Activated naive CD4-positive, alpha-beta T cell treated with anti-CD3 and anti-CD28 coated beads, Interleukin-2, amount 50 U/mL, for 72 hours (primary cell): Measurements from ENCODE around the gene OR2AG2. TPM values are rescaled to one million over a fixed set of nuclear protein-coding genes. Genes with fewer than 3 reads are reported as not detected.

Experiments used
- ATAC-seq, 2 donors: fragments of 150-1000 bp; cut with Tn5 transposase; 2 replicates each; pipeline ENCODE4 v1.10.0; 2021; ENCODE audit warnings: mild to moderate bottlenecking in 2 of 2, moderate library complexity in 2 of 2
- DNase-seq, 2 donors: peaks; one replicate each; pipeline ENCODE4 v3.0.0; 2021 to 2022; ENCODE audit warnings: low spot score in 2 of 2
- H3K27ac Mint-ChIP-seq, 2 donors: one replicate each; pipeline ENCODE4 v1.8.0; 2022; ENCODE audit warnings: mild to moderate bottlenecking in 2 of 2, mixed read lengths in 2 of 2
- H3K36me3 Mint-ChIP-seq, 2 donors: one replicate each; pipeline ENCODE4 v1.8.0; 2022; ENCODE audit warnings: mixed read lengths in 2 of 2
- H3K9me3 Mint-ChIP-seq, 2 donors: one replicate each; pipeline ENCODE4 v1.8.0; 2022; ENCODE audit warnings: mixed read lengths in 2 of 2
- total RNA-seq, 2 donors: library from RNA; stranded (reverse); gene quantifications; one replicate each; pipeline ENCODE4 v1.2.3, GENCODE V29; 2022

The OR2AG2 gene
- total RNA-seq, 2 donors from 2014 or later = not detected

DNA sequence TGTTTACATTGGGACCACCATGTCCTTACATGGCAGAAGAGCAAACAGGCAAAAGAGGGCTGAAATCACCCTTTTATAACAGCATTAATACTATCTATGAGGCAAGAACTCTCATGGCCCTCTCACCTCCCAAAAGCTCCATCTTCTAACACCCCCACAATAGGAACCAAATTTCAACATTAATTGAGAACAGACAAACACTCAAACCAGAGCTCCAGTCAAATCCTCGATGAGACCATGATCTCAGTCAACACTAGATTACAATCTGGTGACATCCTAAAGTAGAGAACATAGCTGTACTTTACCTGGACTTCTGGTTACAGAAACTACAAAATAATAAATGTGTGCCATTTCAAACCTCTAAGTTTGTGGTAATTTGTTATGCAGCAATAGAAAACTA, 25.1 kb downstream of the OR2AG2 start:
- ATAC-seq (peak; percentile 19 to 38), DNase-seq (no peak)
- H3K27ac Mint-ChIP-seq = no peak overlapping the region
- H3K36me3 Mint-ChIP-seq = peaks cover 0 to 5% of the 10 kb centered on the region in 2 donors
- peaks cover 0 to 5% of the 10 kb centered on the region in 2 donors for H3K9me3 Mint-ChIP-seq

DNA sequence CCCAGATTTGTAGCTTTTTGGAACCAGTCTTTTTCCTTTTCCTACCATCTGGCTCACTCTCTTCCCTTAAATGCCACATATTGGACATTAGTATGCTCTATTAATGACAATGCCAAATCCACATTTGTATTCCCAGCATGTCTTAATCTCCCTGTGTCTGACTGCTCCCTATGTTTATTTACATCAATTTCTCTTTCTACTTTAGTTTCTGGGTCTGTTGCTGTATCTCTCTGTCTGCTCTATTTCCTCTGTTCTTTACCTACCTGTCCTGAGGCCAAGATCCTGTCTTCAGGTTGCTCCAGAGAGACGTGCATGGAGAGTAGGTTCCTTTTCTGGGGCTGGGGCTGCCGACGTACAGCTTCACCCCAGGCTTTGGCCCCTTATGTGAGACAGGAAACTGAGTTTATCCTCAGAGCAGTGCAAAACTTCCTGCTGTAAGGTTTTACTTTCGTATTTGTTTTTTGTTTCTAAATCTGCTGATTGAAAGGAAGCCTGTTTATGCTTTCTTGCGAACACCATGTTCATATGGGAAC, 25.6 kb downstream of the OR2AG2 start:
- H3K27ac Mint-ChIP-seq = no peak overlapping the region
- ATAC-seq (peak; percentile 66 to 76), DNase-seq (peak in 1 of 2 donors; percentile 22)
- H3K9me3 Mint-ChIP-seq = peaks cover 0 to 5% of the 10 kb centered on the region in 2 donors
- peaks cover 0 to 5% of the 10 kb centered on the region in 2 donors for H3K36me3 Mint-ChIP-seq

DNA sequence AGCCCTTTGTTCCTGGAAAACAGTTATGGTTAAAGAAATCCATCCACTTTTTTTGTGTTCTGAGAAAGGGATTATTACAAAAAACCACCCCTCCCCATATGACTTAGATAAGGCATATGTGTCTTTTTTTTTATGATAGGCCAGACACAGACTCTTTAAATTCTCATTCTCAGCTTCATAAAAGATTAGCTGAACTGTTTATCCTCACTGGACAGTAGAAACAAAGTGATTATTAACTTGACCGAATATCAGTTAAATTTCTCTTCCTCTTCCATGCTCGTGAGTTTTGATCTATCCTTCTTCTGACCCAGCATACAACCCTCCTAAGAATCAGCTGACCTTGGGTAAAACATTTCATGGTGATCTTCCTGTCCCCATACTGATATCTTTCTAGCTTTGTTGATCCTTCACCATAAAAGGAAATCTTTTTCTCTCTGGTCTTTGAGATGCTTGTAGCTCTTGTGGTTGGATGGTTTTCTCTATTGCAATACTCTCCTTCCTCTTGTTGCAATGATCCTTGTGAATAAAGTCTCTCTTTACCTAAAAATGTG, 26.2 kb downstream of the OR2AG2 start:
- H3K9me3 Mint-ChIP-seq = peaks cover 0 to 4% of the 10 kb centered on the region in 2 donors
- DNase-seq (no peak), ATAC-seq (peak; percentile 37 to 42)
- H3K36me3 Mint-ChIP-seq = peaks cover 0 to 6% of the 10 kb centered on the region in 2 donors
- no peak overlapping the region for H3K27ac Mint-ChIP-seq

DNA sequence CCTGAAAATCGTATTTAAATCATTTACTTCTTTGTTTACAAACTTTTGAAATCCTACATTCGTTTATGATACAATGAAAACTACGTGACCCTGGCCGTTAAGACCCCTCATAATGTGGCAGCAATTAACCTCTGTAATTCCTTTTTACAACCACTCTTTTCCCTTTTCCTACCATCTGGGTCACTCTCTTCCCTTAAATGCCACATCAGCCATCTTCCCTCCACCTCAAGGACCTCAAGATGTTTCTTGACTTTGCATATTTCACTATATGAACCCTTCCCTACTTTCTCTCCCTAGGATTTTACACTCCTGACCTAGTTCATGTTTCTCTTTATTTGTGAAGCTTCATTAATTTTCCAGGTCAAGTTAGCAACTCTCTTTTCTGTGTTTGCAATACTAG, 26.8 kb downstream of the OR2AG2 start:
- ATAC-seq = no peak
- H3K36me3 Mint-ChIP-seq = peaks cover 0 to 6% of the 10 kb centered on the region in 2 donors

DNA sequence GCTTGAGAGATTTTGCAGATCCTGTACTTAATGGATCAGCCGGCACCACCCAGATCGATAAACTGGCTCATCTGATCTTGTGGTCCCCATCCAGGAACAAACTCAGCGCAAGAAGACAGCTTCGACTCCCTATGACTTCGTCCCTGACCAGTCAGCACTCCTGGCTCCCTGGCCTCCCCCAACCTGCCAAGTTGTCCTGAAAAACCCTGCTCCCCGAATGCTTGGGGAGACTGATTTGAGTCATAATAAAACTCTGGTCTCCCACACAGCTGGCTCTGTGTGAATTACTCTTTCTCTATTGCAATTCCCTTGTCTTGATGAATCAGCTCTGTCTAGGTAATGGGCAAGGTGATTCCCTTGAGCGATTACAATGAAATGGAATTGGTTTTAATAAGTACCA, 29.5 kb downstream of the OR2AG2 start:
- peak; percentile 36 to 64 for ATAC-seq
- peak; percentile 22 to 68 for DNase-seq
- Mint-ChIP-seq H3K36me3 (peaks cover 0 to 12% of the 10 kb centered on the region in 2 donors), H3K9me3 (peaks cover 0 to 4% of the 10 kb centered on the region in 2 donors), H3K27ac (peak overlapping the region in 1 of 2 donors; percentile 15)

More for the DNA sequence above, 26.8 kb downstream of the OR2AG2 start:
- Mint-ChIP-seq H3K27ac (no peak overlapping the region), H3K9me3 (peaks cover 0 to 4% of the 10 kb centered on the region in 2 donors)
- no peak for DNase-seq

DNA sequence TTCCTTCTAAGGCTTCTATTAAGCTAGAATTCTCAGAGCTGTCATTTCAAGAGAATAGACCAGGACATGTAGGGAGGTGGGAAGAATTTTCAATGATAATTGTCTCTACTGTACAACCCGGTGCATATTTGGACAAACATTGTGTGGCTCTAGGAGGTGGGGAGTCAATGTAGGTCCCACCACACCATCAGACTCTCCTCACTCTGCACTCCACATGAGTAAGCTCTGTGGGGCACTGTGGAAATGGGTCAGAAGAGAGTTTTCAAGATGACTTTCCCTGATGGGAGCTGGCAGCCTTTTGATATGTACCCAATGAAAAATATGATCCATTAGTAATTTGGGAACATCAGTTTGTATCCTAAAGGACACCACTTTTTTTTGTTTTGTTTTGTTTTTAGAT, 33.2 kb downstream of the OR2AG2 start:
- peaks cover 4 to 33% of the 10 kb centered on the region in 2 donors for H3K36me3 Mint-ChIP-seq
- no peak for ATAC-seq

DNA sequence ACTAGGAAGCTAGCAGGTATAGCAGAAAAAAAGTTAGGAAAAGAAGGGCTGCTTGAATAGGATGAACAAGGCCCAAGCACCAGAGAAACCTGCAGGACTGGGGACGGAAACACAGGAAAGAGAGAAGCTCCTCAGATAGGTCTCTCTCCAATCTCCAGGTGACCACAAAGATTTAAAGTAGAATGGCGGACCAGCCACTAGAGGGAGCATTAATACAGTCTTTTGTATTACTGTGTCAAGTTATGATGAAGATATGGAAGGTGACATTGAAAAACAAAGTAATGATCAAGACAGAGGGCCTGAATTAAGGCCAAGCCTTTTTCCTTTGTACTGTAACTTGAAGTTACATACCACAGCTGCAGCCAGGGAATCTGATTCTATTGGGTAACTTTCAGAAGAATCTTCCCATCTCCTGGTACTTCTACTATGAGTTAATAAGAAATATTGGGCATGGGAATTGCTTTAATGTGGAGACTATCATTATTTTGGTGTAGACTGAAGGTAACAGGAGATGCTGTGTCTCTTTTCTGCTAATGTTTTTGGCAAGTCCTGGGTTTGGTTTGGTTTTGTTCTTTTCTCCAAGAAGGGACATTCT, 33.8 kb downstream of the OR2AG2 start:
- Mint-ChIP-seq H3K27ac (peak overlapping the region in 1 of 2 donors; percentile 78), H3K36me3 (peaks cover 4 to 39% of the 10 kb centered on the region in 2 donors), H3K9me3 (peaks cover 3 to 4% of the 10 kb centered on the region in 2 donors)
- DNase-seq = peak in 1 of 2 donors; percentile 67
- peak; percentile 25 to 66 for ATAC-seq

More for the DNA sequence above, 33.2 kb downstream of the OR2AG2 start:
- DNase-seq = no peak
- Mint-ChIP-seq H3K9me3 (peaks cover 3 to 4% of the 10 kb centered on the region in 2 donors), H3K27ac (no peak overlapping the region)

DNA sequence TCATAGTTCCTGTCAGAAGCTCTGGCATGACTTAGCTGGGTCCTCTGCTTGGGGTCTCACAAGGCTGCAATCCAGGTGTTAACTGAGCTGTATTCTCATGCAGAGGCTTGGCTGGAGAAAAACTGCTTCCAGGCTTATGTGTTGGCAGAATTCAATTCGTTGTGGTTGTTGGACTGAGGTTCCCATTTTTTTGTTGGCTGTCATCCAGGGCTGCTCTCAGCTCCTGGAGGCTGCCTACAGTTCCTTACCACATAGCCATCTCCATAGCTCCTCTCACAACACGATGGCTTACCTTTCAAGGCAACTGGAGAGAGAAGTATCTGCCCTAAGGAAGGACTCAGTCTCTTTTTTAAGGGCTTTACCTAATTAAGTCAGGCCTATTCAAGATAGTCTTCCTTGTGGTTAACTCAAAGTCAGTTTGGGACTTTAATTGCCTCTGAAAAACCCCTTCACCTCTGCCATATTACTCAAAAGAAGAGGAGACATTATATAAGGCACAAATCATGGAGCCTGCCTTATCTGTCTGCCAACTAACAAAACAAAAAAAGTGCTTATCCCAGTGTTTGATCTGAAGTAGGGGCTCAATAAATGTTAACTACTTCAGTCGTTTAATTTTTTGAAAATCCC, 35.2 kb downstream of the OR2AG2 start:
- peak; percentile 42 to 63 for ATAC-seq
- H3K36me3 Mint-ChIP-seq = peaks cover 4 to 49% of the 10 kb centered on the region in 2 donors

DNA sequence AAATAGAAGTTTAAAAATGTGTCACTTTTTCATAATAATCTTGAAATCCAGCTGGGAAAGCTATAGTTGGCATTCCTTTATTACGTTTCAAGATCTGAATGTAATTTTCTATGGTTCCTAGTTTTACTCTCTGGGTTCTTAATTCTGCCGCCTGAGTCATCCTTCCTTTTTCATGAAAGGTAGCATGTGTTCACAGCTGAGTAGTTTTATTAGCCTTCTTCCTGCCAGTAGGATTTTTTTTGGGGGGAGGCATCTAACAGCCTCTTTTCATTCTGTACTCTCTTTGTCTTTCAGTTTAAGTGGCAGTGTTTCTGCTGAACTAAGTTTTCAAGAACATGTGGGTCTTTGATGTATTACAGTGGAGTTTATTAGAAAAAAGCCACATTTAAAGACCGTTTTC, 36.5 kb downstream of the OR2AG2 start:
- Mint-ChIP-seq H3K36me3 (peaks cover 4 to 49% of the 10 kb centered on the region in 2 donors), H3K27ac (peak overlapping the region; percentile 78 to 86), H3K9me3 (peaks cover 0 to 3% of the 10 kb centered on the region in 2 donors)
- DNase-seq (no peak), ATAC-seq (peak; percentile 21 to 47)

More for the DNA sequence above, 35.2 kb downstream of the OR2AG2 start:
- Mint-ChIP-seq H3K27ac (peak overlapping the region in 1 of 2 donors; percentile 78), H3K9me3 (peaks cover 3 to 4% of the 10 kb centered on the region in 2 donors)
- DNase-seq = no peak

DNA sequence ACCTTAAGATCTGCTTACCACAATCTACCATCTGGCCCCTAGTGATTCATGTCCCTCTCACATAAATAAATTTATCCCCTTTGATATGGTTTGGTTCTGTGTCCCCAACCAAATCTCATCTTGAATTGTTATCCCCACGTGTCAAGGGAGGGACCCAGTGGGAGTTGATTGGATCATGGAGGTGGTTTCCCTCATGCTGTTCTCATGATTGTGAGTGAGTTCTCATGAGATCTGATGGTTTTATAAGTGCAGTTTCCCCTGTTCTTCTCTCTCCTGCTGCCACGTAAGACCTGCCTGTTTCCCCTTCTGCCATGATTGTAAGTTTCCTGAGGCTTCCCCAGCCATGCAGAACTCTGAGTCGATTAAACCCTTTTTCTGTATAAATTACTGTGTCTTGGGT, 37.2 kb downstream of the OR2AG2 start:
- Mint-ChIP-seq H3K9me3 (peaks cover 0 to 3% of the 10 kb centered on the region in 2 donors), H3K27ac (peak overlapping the region; percentile 78 to 83), H3K36me3 (peaks cover 4 to 45% of the 10 kb centered on the region in 2 donors)
- ATAC-seq (peak in 1 of 2 donors; percentile 63), DNase-seq (no peak)

DNA sequence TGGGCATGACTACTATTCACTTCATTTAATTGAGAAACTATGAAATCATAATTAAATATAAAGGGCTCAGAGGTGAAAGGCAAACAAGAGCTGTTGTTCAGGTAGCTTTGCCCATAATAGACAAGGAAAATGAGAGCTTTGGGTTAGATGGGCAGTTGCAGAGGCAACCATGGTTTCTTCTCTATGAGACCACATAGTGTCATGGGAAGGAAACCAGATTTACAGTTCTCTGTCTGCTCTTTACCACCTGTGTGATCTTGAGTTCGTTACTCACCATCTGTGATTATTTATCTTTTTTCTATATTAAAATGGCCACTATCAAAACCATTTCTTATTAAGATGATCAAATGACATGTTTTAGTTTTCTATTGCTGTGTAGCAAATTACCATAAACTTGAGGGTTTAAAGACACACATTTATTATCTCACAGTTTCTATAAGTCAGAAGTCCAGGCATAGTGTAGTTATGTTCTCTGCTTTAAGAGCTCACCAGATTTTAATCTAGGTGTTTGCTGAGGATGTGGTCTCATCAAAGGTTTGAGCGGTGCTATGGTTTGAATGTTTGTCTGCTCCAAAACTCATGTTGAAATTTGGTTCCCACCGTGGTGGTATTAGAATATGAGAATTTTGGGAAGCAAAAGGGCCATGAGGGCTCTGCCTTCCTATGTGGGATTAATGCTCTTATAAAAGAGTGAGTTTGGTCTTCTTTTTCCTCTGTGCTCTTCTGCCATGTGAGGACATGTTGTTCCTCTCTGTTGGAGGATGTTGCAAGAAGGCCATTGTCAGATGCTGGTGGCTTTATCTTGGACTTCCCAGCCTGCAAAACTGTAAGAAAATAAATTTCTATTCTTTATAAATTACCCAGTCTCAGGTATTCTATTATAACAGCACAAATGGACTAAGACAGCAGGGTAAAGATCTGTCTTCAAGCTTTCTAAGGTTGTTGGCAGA, 38.2 kb downstream of the OR2AG2 start:
- Mint-ChIP-seq H3K36me3 (peaks cover 4 to 49% of the 10 kb centered on the region in 2 donors), H3K9me3 (peaks cover 0 to 3% of the 10 kb centered on the region in 2 donors), H3K27ac (peak overlapping the region in 1 of 2 donors; percentile 84)
- no peak for DNase-seq
- peak; percentile 30 to 73 for ATAC-seq

DNA sequence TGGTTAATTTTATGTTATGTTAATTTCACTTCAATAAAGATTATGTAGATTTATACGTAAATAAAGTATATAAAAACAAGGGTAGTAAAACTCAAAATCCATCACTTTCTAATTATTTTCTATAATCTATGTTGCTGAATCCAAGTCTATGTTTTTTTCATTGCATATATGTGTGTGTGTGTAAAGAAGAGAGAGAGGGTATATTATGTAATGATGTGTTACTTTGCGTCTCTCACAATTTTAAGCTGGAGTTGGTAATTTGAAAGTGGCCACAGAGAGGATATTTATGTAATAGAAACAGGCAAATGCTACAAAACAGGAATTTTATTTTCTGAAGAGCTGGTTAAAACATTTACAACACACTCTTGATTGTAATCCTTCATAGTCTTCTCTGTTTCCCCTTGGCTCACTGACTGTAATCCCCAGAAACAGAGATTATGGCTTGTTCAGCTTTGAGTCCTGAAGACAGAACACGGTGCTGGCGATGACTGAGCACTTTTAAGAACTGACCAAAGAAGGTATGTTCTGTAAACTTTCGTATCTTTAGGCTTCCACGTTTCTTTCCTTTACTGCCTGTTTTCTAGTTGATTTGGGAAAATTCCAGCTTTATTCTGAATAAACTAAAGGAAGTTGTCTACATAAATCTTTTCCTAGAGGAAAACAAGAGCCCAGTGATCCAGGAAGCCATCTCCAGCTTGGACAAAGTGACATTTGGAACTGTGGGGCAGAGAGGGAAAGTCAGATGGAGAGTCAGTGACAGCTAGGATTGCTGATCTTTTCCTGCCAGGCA, 43.6 kb downstream of the OR2AG2 start:
- ATAC-seq (no peak), DNase-seq (no peak)
- Mint-ChIP-seq H3K36me3 (peaks cover 20 to 72% of the 10 kb centered on the region in 2 donors), H3K9me3 (peaks cover 19 to 23% of the 10 kb centered on the region in 2 donors), H3K27ac (peak overlapping the region; percentile 44 to 78)

DNA sequence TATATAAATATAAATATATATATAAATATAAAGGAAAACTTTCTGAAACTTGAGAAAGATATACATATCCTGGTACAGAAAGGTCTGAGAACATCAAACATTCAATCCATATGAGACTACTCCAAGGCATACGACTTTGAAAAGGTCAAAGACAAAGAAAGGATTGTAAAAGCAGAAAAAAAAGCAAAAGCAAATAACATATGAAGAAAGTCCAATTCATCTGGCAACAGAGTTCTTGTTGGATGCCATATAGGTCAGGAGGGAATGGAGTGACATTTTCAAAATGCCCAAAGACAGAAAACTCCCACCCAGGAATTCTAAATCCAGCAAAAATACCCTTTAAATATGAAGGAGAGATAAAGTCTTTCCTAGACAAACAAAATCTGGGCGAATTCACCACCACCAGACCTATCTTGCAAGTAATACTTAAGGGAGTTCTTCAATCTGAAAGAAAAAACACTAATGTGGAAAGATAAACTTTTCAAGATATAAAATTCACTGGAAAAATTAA, 46.3 kb downstream of the OR2AG2 start:
- no peak overlapping the region for H3K27ac Mint-ChIP-seq
- H3K36me3 Mint-ChIP-seq = peaks cover 46 to 77% of the 10 kb centered on the region in 2 donors
- no peak for ATAC-seq
- H3K9me3 Mint-ChIP-seq = peaks cover 36 to 44% of the 10 kb centered on the region in 2 donors
- no peak for DNase-seq

DNA sequence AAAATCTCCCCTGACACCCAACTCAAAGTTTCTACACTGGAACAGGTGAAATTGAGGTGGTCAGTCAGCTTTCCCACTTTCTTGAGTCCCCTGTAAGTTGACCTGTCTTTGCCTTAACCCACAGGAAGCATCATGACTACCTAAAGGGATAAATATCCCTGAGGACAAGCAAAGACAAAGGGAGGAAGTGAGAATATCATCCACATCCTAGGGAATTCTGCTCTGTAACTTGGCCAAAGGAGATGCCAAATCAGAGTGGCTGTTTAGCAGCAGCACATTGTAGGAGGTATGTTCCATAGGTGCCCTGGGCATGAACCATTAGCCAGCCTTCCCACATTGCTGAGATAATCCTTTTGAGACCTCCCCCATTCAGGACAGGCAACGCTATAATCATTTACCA, 47.8 kb downstream of the OR2AG2 start:
- DNase-seq (no peak), ATAC-seq (no peak)
- no peak overlapping the region for H3K27ac Mint-ChIP-seq
- peaks cover 41 to 50% of the 10 kb centered on the region in 2 donors for H3K9me3 Mint-ChIP-seq
- H3K36me3 Mint-ChIP-seq = peaks cover 53 to 87% of the 10 kb centered on the region in 2 donors

DNA sequence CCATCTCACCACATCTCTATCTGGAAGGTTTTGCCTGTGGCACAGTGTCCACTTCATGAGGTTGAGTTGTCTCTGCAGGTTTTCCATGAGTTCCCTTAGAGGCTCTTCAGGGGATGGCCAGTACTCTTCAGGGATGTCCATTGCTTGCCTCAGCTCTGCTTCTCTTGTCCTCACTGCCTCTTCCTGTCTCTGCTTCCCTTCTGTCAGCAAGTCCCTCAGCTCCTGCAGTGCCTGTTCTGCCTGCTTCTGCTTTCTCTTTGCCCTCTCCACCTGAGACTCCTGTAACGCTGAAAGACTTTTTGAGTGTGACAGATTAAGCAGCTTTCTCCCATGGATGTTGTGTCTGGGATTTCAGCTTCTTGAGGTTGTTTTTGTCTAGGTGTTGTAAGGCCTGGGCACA, 50.4 kb downstream of the OR2AG2 start:
- ATAC-seq (no peak), DNase-seq (no peak)
- peak overlapping the region in 1 of 2 donors; percentile 13 for H3K27ac Mint-ChIP-seq
- peaks cover 60 to 91% of the 10 kb centered on the region in 2 donors for H3K36me3 Mint-ChIP-seq
- H3K9me3 Mint-ChIP-seq = peaks cover 44 to 63% of the 10 kb centered on the region in 2 donors
